ENCODE data around the gene CD109. TPM values are rescaled to one million over a fixed set of nuclear protein-coding genes. Genes with fewer than 3 reads are reported as not detected.

The CD109 gene
- polyA plus RNA-seq, 1 donor: 12.3 TPM

- DNase-seq: no peak
These were observed 171.4 kb downstream of the CD109 start for GRCh38 chr6:73867411-73867810.

- DNase-seq: no peak
These were observed 174.9 kb downstream of the CD109 start for GRCh38 chr6:73870907-73871306.

GRCh38 chr6:73873081-73873480, 177.1 kb downstream of the CD109 start:
- no peak for DNase-seq

Other genes starting within 250 kb of the CD109 start
- 5.3 TPM for gene CGAS, start 243.9 kb upstream of the CD109 start, polyA plus RNA-seq (ENCODE audit: insufficient read length)
- 20.3 TPM for gene MTO1, start 234.5 kb upstream of the CD109 start, polyA plus RNA-seq (ENCODE audit: insufficient read length)
- 20,185 TPM for gene EEF1A1, start 175.2 kb upstream of the CD109 start, polyA plus RNA-seq (ENCODE audit: insufficient read length)
- 13.9 TPM for gene SLC17A5, start 42.2 kb upstream of the CD109 start, polyA plus RNA-seq (ENCODE audit: insufficient read length)

Data from hindlimb muscle (tissue), 1 donor.